ENCODE results near the gene CEBPZOS.

Gene CEBPZOS

DNA sequence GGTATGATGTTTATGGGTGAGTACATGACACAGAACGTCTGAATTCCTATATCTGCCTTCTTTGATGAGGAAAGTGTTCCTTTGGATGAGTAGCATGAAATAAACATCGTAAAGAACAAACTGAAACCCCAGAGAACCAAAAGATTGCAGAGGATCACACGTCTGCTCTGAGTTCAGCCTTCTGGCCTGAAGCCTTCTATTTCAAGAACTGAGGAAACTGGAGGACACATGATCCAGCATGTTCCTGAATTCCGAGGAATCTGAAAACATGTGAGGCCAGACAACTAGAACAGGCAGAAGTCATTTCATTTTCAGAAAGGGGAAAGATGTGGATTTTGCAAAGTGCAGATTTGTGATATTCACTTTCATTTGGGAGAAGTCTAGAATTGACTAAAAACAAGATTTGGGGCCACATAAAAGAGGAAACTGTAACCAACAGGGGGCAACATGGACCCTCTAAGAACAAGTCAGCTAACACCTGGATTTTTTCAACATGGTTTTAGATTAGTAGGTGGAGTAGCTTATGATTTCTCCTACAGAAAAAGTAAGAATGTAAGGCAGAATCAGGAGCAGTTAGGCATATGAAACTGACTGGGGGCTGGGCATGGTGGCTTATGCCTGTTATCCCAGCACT is 16.2 kb upstream of the CEBPZOS start:
- peak; percentile 21 for DNase-seq (ENCODE audit: low read depth)
- TF ChIP-seq, protein P1, sequence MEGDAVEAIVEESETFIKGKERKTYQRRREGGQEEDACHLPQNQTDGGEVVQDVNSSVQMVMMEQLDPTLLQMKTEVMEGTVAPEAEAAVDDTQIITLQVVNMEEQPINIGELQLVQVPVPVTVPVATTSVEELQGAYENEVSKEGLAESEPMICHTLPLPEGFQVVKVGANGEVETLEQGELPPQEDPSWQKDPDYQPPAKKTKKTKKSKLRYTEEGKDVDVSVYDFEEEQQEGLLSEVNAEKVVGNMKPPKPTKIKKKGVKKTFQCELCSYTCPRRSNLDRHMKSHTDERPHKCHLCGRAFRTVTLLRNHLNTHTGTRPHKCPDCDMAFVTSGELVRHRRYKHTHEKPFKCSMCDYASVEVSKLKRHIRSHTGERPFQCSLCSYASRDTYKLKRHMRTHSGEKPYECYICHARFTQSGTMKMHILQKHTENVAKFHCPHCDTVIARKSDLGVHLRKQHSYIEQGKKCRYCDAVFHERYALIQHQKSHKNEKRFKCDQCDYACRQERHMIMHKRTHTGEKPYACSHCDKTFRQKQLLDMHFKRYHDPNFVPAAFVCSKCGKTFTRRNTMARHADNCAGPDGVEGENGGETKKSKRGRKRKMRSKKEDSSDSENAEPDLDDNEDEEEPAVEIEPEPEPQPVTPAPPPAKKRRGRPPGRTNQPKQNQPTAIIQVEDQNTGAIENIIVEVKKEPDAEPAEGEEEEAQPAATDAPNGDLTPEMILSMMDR (IDR thresholded peaks at IDR 0.05; ENCODE audit: insufficient read depth, low read depth, low read length, missing control alignments): peak; percentile 14
- H3K4me3 ChIP-seq (ENCODE audit: low read depth, low read length): no peak overlapping the region

DNA sequence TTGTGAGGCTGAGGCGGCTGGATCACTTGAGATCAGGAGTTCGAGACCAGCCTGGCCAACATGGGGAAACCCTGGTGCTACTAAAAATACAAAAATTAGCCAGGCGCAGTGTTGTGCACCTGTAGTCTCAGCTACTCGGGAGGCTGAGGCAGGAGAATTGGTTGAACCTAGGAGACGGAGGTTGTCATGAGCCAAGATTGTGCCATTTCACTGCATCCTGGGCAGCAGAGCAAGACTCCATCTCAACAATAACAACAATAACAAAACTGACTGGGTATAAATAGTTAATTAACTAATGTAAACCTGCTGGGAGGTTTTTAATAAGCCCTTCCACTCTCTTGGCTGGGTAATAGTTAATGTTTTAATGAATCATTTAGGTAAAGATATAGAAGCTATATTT is 15.7 kb upstream of the CEBPZOS start:
- DNase-seq (ENCODE audit: low read depth): no peak
- TF ChIP-seq, protein P1 (IDR thresholded peaks at IDR 0.05; ENCODE audit: insufficient read depth, low read depth, low read length, missing control alignments): no peak
- no peak overlapping the region for H3K4me3 ChIP-seq (ENCODE audit: low read depth, low read length)

DNA sequence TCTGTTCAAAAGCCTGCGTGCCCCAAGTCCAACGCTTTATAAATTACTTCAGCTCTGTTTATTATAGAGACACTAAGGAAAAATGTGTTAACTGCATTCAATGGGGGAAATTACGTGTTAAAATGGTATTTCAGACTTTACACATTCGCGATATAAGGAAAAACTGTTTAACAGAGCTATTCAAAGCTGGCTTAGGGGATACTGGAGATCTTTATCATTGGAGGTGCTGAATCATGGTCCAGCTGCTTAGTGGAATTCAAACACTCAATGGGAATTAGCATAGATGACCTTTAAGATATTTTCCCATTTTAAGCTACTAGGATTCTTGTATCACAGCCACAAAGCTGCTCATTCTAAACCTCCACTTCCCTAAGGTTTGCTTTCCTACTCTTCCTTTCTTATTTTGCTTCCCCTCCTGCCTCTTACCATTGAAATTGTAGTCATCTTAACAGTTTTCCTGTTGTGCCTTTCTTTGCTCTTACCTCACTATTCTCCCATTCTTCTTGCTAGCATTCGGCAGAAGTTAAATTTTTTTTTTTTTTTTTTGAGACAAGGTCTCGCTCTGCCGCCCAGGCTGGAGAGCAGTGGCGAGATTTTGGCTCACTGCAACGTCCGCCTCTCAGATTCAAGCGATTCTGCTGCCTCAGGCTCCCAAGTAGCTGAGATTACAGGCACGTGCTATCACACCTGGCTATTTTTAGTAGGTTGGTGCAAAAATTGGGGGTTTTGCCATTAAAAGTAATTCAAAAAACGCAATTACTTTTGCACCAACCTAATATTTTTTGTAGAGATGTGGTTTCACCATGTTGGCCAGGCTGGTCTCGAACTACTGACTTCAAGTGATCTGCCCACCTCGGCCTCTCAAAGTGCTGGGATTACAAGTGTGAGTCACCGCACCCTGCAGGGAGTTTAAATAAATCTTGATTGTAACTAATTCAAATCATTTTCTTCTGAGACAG is 14.3 kb upstream of the CEBPZOS start:
- TF ChIP-seq, protein P1 (IDR thresholded peaks at IDR 0.05; ENCODE audit: insufficient read depth, low read depth, low read length, missing control alignments): no peak
- no peak for DNase-seq (ENCODE audit: low read depth)
- no peak overlapping the region for H3K4me3 ChIP-seq (ENCODE audit: low read depth, low read length)

DNA sequence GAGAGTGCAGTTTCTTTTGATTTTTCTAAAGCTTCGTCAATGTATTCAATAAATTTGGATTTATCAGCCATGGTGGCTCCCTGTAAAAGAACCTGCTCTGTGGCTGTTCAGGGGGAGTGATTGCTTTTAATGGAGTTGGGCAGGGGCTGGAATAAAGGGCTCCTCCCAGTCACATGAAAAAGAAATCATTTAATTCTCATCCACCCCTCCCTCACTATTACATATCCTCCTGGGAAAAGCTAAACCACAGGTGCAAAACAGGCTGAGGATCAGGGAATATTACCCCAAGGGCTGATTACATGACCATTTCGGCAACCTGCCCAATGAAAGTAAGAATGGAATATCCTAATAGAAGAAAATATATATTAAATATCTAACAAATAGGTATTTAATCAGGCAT is 7.7 kb upstream of the CEBPZOS start, which contains the start of gene SULT6B1:
TSS of gene SULT6B1 (minus strand) at position 101 of the 400 bp plus-strand sequence. CDS start at position 71, 30 bp downstream.
- TF ChIP-seq, protein P1 (IDR thresholded peaks at IDR 0.05; ENCODE audit: insufficient read depth, low read depth, low read length, missing control alignments): no peak
- no peak for DNase-seq (ENCODE audit: low read depth)
- H3K4me3 ChIP-seq (ENCODE audit: low read depth, low read length): no peak within 1 kb of the TSS

DNA sequence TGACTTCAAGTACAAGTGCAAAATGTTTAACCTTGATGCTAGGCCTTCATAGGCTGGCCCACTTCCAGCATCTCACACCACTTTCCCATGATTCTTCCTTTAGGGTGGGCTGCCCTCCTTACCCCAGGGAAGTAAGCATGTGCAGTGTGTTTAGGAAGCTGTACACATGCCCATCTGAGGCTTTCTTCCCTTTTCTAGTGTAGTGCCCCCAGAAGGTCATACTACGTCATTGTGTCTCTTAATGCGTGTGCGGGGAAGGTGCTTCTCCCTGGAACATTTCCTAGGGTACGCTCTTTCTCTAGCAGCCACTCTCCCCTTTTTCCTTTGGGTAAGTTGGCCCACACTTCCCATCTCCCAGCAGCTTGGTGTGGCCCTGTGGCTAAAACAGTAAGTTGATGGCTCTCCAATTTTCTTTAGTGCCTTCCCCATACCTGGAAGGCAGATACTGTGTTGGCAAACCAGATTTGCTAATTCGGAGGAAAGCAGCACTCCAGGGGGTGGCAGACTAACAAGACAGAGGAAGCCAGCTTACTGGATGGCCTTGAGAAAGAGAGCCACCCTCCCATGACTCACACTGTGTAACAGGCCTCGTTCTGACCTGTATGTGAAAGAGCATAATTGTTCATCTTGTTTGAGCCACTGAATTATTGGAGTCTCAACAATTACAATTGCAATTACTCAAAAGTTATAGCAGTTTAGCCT is 6.7 kb upstream of the CEBPZOS start:
- H3K4me3 ChIP-seq (ENCODE audit: low read depth, low read length): no peak overlapping the region
- TF ChIP-seq, protein P1 (IDR thresholded peaks at IDR 0.05; ENCODE audit: insufficient read depth, low read depth, low read length, missing control alignments): no peak
- DNase-seq (ENCODE audit: low read depth): no peak

DNA sequence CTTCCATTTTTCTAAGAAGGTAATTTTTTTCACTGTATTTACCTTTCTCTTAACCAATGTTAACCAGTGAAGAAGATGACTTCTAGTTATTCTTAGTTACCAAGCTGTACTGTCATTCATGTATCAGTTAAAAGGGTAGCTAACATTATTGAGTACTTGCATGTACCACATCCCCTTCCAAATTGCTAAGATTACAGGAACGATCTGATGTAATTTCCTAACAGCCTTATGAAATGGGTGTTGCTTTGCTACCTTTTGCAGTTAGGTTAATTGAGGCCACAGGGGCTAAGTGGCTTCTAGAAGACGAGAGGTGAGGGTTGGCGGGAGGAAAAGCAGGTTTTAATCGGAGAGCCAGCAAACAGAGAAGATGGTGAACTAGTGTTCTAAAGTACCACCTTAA is 6.0 kb upstream of the CEBPZOS start:
- TF ChIP-seq, protein P1 (IDR thresholded peaks at IDR 0.05; ENCODE audit: insufficient read depth, low read depth, low read length, missing control alignments): no peak
- DNase-seq (ENCODE audit: low read depth): no peak
- no peak overlapping the region for H3K4me3 ChIP-seq (ENCODE audit: low read depth, low read length)
